ENCODE results near the gene MMAB. TPM values are rescaled to one million over a fixed set of nuclear protein-coding genes. Genes with fewer than 3 reads are reported as not detected.

The MMAB gene
- total and polyA plus RNA-seq, 2 donors (not counting 3 experiments of a cell fraction or from before 2014, with no cell fraction given), result 39.1 to 46.0 TPM

- no peaks in the 10 kb centered on the region for H3K4me1 ChIP-seq (ENCODE audit: control insufficient read depth, extremely low read depth, insufficient read depth, low read length)
- no peak for FAIRE-seq
- no peak overlapping the region for H3K4me2 ChIP-seq (ENCODE audit: insufficient read depth, low read length)
- H3K79me2 ChIP-seq (ENCODE audit: control insufficient read depth, insufficient read depth, low read length), result no peaks in the 10 kb centered on the region
- ChIA-PET POLR2A (no interaction called here), CTCF (no interaction called here)
- BruUV-seq (replicated peaks), result no TSS peak
- H3K9me1 ChIP-seq (replicated peaks; ENCODE audit: control insufficient read depth, extremely low read depth, insufficient read depth, low read length), result no peaks in the 10 kb centered on the region
- intact Hi-C loops (cut with micrococcal nuclease), result no loop called here
- dilution Hi-C loops (cut with MboI; ENCODE audit: extremely low pct_ligation_motif_present, low sequenced_read_pairs), result no loop called here
- no peak overlapping the region for H3K9ac ChIP-seq (replicated peaks; ENCODE audit: extremely low read depth, insufficient read depth, low read length)
- no peak for DNase-seq (ENCODE audit: low read depth, low spot score)
- no peak overlapping the region for H2AFZ ChIP-seq (ENCODE audit: low read depth, low read length)
- TF ChIP-seq MAX (IDR thresholded peaks at IDR 0.05; ENCODE audit: insufficient read depth, insufficient read length) (no peak), FOS (IDR thresholded peaks at IDR 0.05; ENCODE audit: borderline replicate concordance, insufficient read depth, low read length) (no peak), GATA2 (IDR thresholded peaks at IDR 0.05; ENCODE audit: insufficient read depth, insufficient read length, low read depth, low read length) (no peak), MYC (IDR thresholded peaks at IDR 0.05; ENCODE audit: low read depth, low read length) (no peak), POLR2AphosphoS5 (IDR thresholded peaks at IDR 0.05; ENCODE audit: insufficient read depth, low read depth, low read length) (no peak), JUN (IDR thresholded peaks at IDR 0.05; ENCODE audit: borderline replicate concordance, insufficient read depth, insufficient read length, low read depth) (no peak), EZH2 (IDR thresholded peaks at IDR 0.05; ENCODE audit: borderline replicate concordance, low read depth, low read length, severe bottlenecking) (no peak), POLR2A (IDR thresholded peaks at IDR 0.05; ENCODE audit: low read depth, low read length) (no peak)
- TF ChIP-seq, protein P1, sequence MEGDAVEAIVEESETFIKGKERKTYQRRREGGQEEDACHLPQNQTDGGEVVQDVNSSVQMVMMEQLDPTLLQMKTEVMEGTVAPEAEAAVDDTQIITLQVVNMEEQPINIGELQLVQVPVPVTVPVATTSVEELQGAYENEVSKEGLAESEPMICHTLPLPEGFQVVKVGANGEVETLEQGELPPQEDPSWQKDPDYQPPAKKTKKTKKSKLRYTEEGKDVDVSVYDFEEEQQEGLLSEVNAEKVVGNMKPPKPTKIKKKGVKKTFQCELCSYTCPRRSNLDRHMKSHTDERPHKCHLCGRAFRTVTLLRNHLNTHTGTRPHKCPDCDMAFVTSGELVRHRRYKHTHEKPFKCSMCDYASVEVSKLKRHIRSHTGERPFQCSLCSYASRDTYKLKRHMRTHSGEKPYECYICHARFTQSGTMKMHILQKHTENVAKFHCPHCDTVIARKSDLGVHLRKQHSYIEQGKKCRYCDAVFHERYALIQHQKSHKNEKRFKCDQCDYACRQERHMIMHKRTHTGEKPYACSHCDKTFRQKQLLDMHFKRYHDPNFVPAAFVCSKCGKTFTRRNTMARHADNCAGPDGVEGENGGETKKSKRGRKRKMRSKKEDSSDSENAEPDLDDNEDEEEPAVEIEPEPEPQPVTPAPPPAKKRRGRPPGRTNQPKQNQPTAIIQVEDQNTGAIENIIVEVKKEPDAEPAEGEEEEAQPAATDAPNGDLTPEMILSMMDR (IDR thresholded peaks at IDR 0.05; ENCODE audit: extremely low read depth in 1 of 2, insufficient read depth in 1 of 2, low read depth in 1 of 2, low read length in 2 of 2), result no peak
- no peaks in the 10 kb centered on the region for H4K20me1 ChIP-seq (replicated peaks; ENCODE audit: control insufficient read depth, extremely low read depth, insufficient read depth, low read length)
- no peak overlapping the region for H3K4me3 ChIP-seq (replicated peaks in 1 of 3; ENCODE audit: insufficient read depth in 1 of 3, low read depth in 1 of 3, low read length in 3 of 3)
- peaks cover 2 to 7% of the 10 kb centered on the region in 2 experiments for H3K36me3 ChIP-seq (ENCODE audit: control insufficient read depth in 2 of 2, extremely low read depth in 1 of 2, insufficient read depth in 2 of 2, low read length in 2 of 2)
- no peaks in the 10 kb centered on the region for H3K27me3 ChIP-seq (ENCODE audit: control insufficient read depth in 2 of 2, insufficient read depth in 2 of 2, low read length in 2 of 2)
- H3K27ac ChIP-seq (ENCODE audit: insufficient read depth, low read depth, low read length), result no peak overlapping the region
- H3K9me3 ChIP-seq (replicated peaks; ENCODE audit: control insufficient read depth, insufficient read depth, low read length), result no peaks in the 10 kb centered on the region
Observed at GRCh38 chr12:109566424-109566823, 6.9 kb downstream of the MMAB start.

Data from endothelial cell of umbilical vein (primary cell).